IMR-90 (cell line): ENCODE results near the gene CCSER1. TPM values are rescaled to one million over a fixed set of nuclear protein-coding genes. Genes with fewer than 3 reads are reported as not detected.

ENCODE experiments used
- ATAC-seq: fragments of 200-7000 bp; cut with Tn5 transposase; 2 replicates; pipeline ENCODE4 v1.9.1; 2020; ENCODE audit warnings: low read depth, mild to moderate bottlenecking, moderate library complexity
- BruUV-seq: library from RNA; stranded (reverse); fragments of 400-500 nt; replicated peaks from 2 replicates; lab custom pipeline; 2021; lab: Mats Ljungman, UMichigan
- CTCF ChIA-PET: fragments of 300-600 bp; formaldehyde crosslinking; extraction: SDS; loops from one replicate; lab custom pipeline; 2021; ENCODE audit warnings: antibody characterized with exemption; lab: Yijun Ruan, JAX
- POLR2A ChIA-PET: fragments of 300-600 bp; sonication (Branson Sonifier 250); formaldehyde crosslinking; loops from one replicate; lab custom pipeline; 2022; ENCODE audit warnings: antibody characterized with exemption; ENCODE audit not compliant: unreplicated experiment; lab: Charles Lee
- DNase-seq: peaks from one replicate; pipeline ENCODE4 v3.0.0; 2013
- H2AFZ ChIP-seq: replicated peaks from 2 replicates; pipeline ENCODE3; 2013; ENCODE audit warnings: low read length, mild to moderate bottlenecking; ENCODE audit not compliant: poor library complexity
- H2AK5ac ChIP-seq: 2 replicates; pipeline ENCODE4 v1.6.1; 2013; ENCODE audit warnings: low read depth, low read length, inconsistent platforms
- H2AK9ac ChIP-seq: replicated peaks from 2 replicates; pipeline ENCODE3; 2013; ENCODE audit warnings: mild to moderate bottlenecking, low read depth, low read length, moderate library complexity; ENCODE audit not compliant: poor library complexity
- H2BK120ac ChIP-seq: 2 replicates; pipeline ENCODE4 v1.6.1; 2013; ENCODE audit warnings: low read depth, low read length, inconsistent platforms
- H2BK15ac ChIP-seq: 3 replicates; pipeline ENCODE4 v1.6.1; 2013; ENCODE audit warnings: low read depth, low read length, inconsistent platforms
- H2BK20ac ChIP-seq: 2 replicates; pipeline ENCODE4 v1.6.1; 2013; ENCODE audit warnings: low read depth, mild to moderate bottlenecking, inconsistent platforms, low read length, moderate library complexity
- H2BK5ac ChIP-seq: 2 replicates; pipeline ENCODE4 v1.6.1; 2013; ENCODE audit warnings: mild to moderate bottlenecking, low read depth, low read length, inconsistent platforms; ENCODE audit not compliant: poor library complexity, severe bottlenecking
- H3K14ac ChIP-seq: replicated peaks from 2 replicates; pipeline ENCODE4 v1.6.1; 2013; ENCODE audit warnings: low read depth, low read length, inconsistent platforms
- H3K18ac ChIP-seq: 2 replicates; pipeline ENCODE4 v1.6.1; 2013; ENCODE audit warnings: low read depth, low read length, control low read depth
- H3K23ac ChIP-seq: 2 replicates; pipeline ENCODE4 v1.6.1; 2013; ENCODE audit warnings: low read depth, low read length, inconsistent platforms
- H3K27ac ChIP-seq: 2 replicates; pipeline ENCODE4 v1.5.1; 2013; ENCODE audit warnings: mild to moderate bottlenecking, control low read depth, low read length; ENCODE audit not compliant: insufficient read depth
- H3K27me3 ChIP-seq: 2 replicates; pipeline ENCODE4 v1.6.1; 2013; ENCODE audit warnings: low read length; ENCODE audit not compliant: control insufficient read depth, insufficient read depth
- H3K36me3 ChIP-seq: 2 replicates; pipeline ENCODE4 v1.6.1; 2013; ENCODE audit warnings: low read length, mixed read lengths; ENCODE audit not compliant: control insufficient read depth, insufficient read depth
- H3K4ac ChIP-seq: 2 replicates; pipeline ENCODE4 v1.6.1; 2013; ENCODE audit warnings: low read depth, low read length, inconsistent platforms
- H3K4me1 ChIP-seq: 2 replicates; pipeline ENCODE4 v1.6.1; 2013; ENCODE audit warnings: low read length, mixed read lengths; ENCODE audit not compliant: control insufficient read depth, insufficient read depth
- H3K4me2 ChIP-seq: 2 replicates; pipeline ENCODE4 v1.6.1; 2013; ENCODE audit warnings: low read depth, mild to moderate bottlenecking, control low read depth, low read length, moderate library complexity
- H3K4me3 ChIP-seq: 2 replicates; pipeline ENCODE4 v1.5.1; 2013; ENCODE audit warnings: low read depth, mild to moderate bottlenecking, control low read depth, low read length, moderate library complexity; ENCODE audit not compliant: insufficient read depth
- H3K56ac ChIP-seq: 2 replicates; pipeline ENCODE4 v1.6.1; 2013; ENCODE audit warnings: low read length, inconsistent platforms; ENCODE audit not compliant: insufficient read depth; ENCODE audit errors: extremely low read depth
- H3K79me1 ChIP-seq, 2 experiments: 2 replicates each; pipeline ENCODE4 v1.6.1; 2013; ENCODE audit warnings: low read length in 2 of 2, inconsistent platforms in 1 of 2, low read depth in 1 of 2
- H3K9ac ChIP-seq: 2 replicates; pipeline ENCODE4 v1.6.1; 2013; ENCODE audit warnings: low read depth, low read length, control low read depth
- H3K9me1 ChIP-seq: 2 replicates; pipeline ENCODE4 v1.6.1; 2013; ENCODE audit warnings: low read length, inconsistent platforms; ENCODE audit not compliant: insufficient read depth
- H3K9me3 ChIP-seq: 2 replicates; pipeline ENCODE4 v1.6.1; 2013; ENCODE audit warnings: low read length; ENCODE audit not compliant: control insufficient read depth, insufficient read depth
- H4K20me1 ChIP-seq: 2 replicates; pipeline ENCODE4 v1.6.1; 2013; ENCODE audit warnings: low read length, inconsistent platforms; ENCODE audit not compliant: insufficient read depth
- H4K5ac ChIP-seq: 2 replicates; pipeline ENCODE4 v1.6.1; 2013; ENCODE audit warnings: mild to moderate bottlenecking, low read depth, low read length, control low read depth
- H4K8ac ChIP-seq, 2 experiments: 2 replicates each; pipeline ENCODE4 v1.6.1; 2013; ENCODE audit warnings: low read depth in 2 of 2, low read length in 2 of 2, control low read depth in 1 of 2, inconsistent platforms in 1 of 2
- H4K91ac ChIP-seq: 2 replicates; pipeline ENCODE4 v1.6.1; 2013; ENCODE audit warnings: low read depth, low read length, inconsistent platforms; ENCODE audit not compliant: insufficient read depth
- BHLHE40 ChIP-seq: fragments of 150-350 bp; IDR thresholded peaks from 2 replicates; pipeline ENCODE4 v1.6.1; 2016; ENCODE audit warnings: mild to moderate bottlenecking, low read depth, low read length
- CEBPB ChIP-seq: IDR thresholded peaks from 2 replicates; pipeline ENCODE4 v1.6.1; 2012; ENCODE audit warnings: low read depth, low read length, improper control_type of control experiment
- CHD1 ChIP-seq: IDR thresholded peaks from 2 replicates; pipeline ENCODE4 v1.6.1; 2012; ENCODE audit warnings: low read depth, low read length, improper control_type of control experiment
- FOS ChIP-seq: fragments of 150-350 bp; IDR thresholded peaks from 2 replicates; pipeline ENCODE4 v1.6.1; 2016; ENCODE audit warnings: low read depth, low read length
- MAFK ChIP-seq: IDR thresholded peaks from 2 replicates; pipeline ENCODE4 v1.6.1; 2012; ENCODE audit warnings: low read depth, low read length, improper control_type of control experiment
- MAZ ChIP-seq: IDR thresholded peaks from 2 replicates; pipeline ENCODE4 v1.6.1; 2012; ENCODE audit warnings: low read depth, mild to moderate bottlenecking, low read length, improper control_type of control experiment, moderate library complexity, borderline replicate concordance
- MXI1 ChIP-seq: IDR thresholded peaks from 2 replicates; pipeline ENCODE4 v1.6.1; 2012; ENCODE audit warnings: low read depth, mild to moderate bottlenecking, low read length, moderate library complexity, borderline replicate concordance
- NFE2L2 ChIP-seq: fragments of 150-350 bp; IDR thresholded peaks from 2 replicates; pipeline ENCODE4 v1.6.1; 2016; ENCODE audit warnings: low read depth, mild to moderate bottlenecking, low read length
- POLR2A ChIP-seq: IDR thresholded peaks from 2 replicates; pipeline ENCODE4 v1.6.1; 2012; ENCODE audit warnings: mild to moderate bottlenecking, low read depth, low read length
- RAD21 ChIP-seq: IDR thresholded peaks from 2 replicates; pipeline ENCODE4 v1.6.1; 2012; ENCODE audit warnings: low read length, improper control_type of control experiment
- RCOR1 ChIP-seq: IDR thresholded peaks from 2 replicates; pipeline ENCODE4 v1.6.1; 2012; ENCODE audit warnings: mild to moderate bottlenecking, low read length, improper control_type of control experiment; ENCODE audit not compliant: insufficient replicate concordance
- RFX5 ChIP-seq: IDR thresholded peaks from 2 replicates; pipeline ENCODE4 v1.8.0; 2012; ENCODE audit warnings: low read depth, mild to moderate bottlenecking, low read length, moderate library complexity
- SMC3 ChIP-seq: fragments of 150-350 bp; IDR thresholded peaks from 2 replicates; pipeline ENCODE4 v1.6.1; 2016; ENCODE audit warnings: low read depth, mild to moderate bottlenecking, antibody characterized with exemption, low read length, moderate library complexity
- WGBS, 2 experiments: methylation state at CpG; one replicate each; pipeline versions ENCODE4 v1.1.5 to v1.1.7; 2013; ENCODE audit warnings: missing lambda C conversion rate in 2 of 2; ENCODE audit not compliant: insufficient read length in 1 of 2; ENCODE audit errors: extremely low coverage in 2 of 2; 5-methylcytosine and 5-hydroxymethylcytosine counted together
- dilution Hi-C: fragments of 300-500 bp; cut with HindIII; formaldehyde crosslinking; loops from one replicate; pipeline ENCODE4 v1.14.3; 2018; ENCODE audit warnings: low sequenced_read_pairs; ENCODE audit not compliant: unreplicated experiment
- in situ Hi-C: fragments of 300-500 bp; cut with MboI; formaldehyde crosslinking; loops from 3 replicates; pipeline ENCODE4 v1.14.3; 2019; ENCODE audit warnings: low sequenced_read_pairs, inconsistent platforms, mixed read lengths
- intact Hi-C: fragments of 100-400 bp; cut with micrococcal nuclease; formaldehyde crosslinking; loops from 2 replicates; pipeline ENCODE4 v1.10.0; 2022
- polyA plus RNA-seq, 3 experiments: library from polyadenylated mRNA; depleted of rRNA; stranded (reverse); fragments of >200 nt; gene quantifications; 2 replicates each; pipeline ENCODE4 v1.2.3, GENCODE V29; 2012; ENCODE audit warnings: low replicate concordance in 1 of 3
- total RNA-seq: library from RNA; depleted of rRNA; stranded (reverse); fragments of >200 nt; gene quantifications from 2 replicates; pipeline ENCODE4 v1.2.3, GENCODE V29; 2012
- TF ChIP-seq, protein P1 (sequence below): fragments of 150-350 bp; IDR thresholded peaks from 2 replicates; pipeline ENCODE4 v1.6.1; 2016; ENCODE audit warnings: low read depth, mild to moderate bottlenecking, low read length, moderate library complexity, borderline replicate concordance
- TF ChIP-seq, protein P2 (sequence below): fragments of 150-350 bp; IDR thresholded peaks from 2 replicates; pipeline ENCODE4 v1.6.1; 2017; ENCODE audit warnings: mild to moderate bottlenecking, antibody characterized with exemption, low read length, low read depth
- TF ChIP-seq, protein P3 (sequence below): conservative IDR thresholded peaks from 2 replicates; pipeline ENCODE4 v1.5.1; 2012; ENCODE audit warnings: mild to moderate bottlenecking, low read depth, low read length, improper control_type of control experiment

The CCSER1 gene
- total and polyA plus RNA-seq, 2 of the 4 experiments (the other 2 are of a cell fraction) = not detected

DNA sequence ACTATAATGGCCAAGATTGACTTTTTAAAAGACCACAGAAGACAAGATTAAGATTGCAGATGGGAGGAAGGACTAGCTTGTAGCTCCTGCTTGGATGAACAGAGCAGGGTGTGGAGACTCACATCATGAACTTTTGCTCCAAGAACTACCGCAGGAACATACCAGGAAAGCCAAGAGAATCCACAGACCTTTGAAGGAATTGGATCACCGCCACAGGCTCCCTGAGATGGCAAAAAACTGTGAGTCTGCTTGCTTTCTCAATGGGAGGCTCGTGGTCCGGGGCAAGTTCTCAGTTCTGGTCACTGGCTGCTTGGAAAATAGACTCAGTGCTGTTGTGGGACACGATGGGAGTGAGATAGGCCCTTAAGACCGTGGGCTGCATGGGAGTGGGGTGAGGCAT lies 276.6 kb downstream of the CCSER1 start:
- ChIA-PET POLR2A (no interaction called here), CTCF (interaction anchor here (2.0 kb wide), 1 partner anchor 15 kb away, joined by 7 read pairs; no protein-coding TSS in a partner anchor)
- Histone ChIP-seq H2AK5ac (no peak overlapping the region), H2BK20ac (no peak overlapping the region), H4K8ac (no peak overlapping the region), H2BK15ac (no peak overlapping the region), H4K91ac (no peak overlapping the region), H3K14ac (no peak overlapping the region), H2AK9ac (no peak overlapping the region), H2BK5ac (no peak overlapping the region), H3K27ac (no peak overlapping the region), H3K18ac (no peak overlapping the region), H3K27me3 (no peaks in the 10 kb centered on the region), H3K4me1 (no peaks in the 10 kb centered on the region), H3K4ac (no peak overlapping the region), H3K4me3 (no peak overlapping the region), H3K9me3 (no peaks in the 10 kb centered on the region), H3K36me3 (no peaks in the 10 kb centered on the region), H3K9me1 (no peaks in the 10 kb centered on the region), H4K20me1 (no peaks in the 10 kb centered on the region), H3K9ac (no peak overlapping the region), H2BK120ac (no peak overlapping the region), H3K56ac (no peak overlapping the region), H3K4me2 (no peak overlapping the region), H2AFZ (no peak overlapping the region), H4K5ac (no peak overlapping the region), H3K79me1 (no peaks in the 10 kb centered on the region), H3K23ac (no peak overlapping the region)
- dilution Hi-C loops = no loop called here
- ATAC-seq = no peak
- in situ Hi-C loops = loop anchor here (25.0 kb wide), 1 partner anchor 1984 kb away; no protein-coding TSS in a partner anchor
- intact Hi-C loops = no loop called here
- BruUV-seq = no TSS peak
- WGBS, 2 experiments = 64% methylated on average over 2 of the region's 6 CpGs; no CpG with 5 or more reads in 1 of the 2 experiments
- TF ChIP-seq CHD1 = no peak
- TF ChIP-seq, protein P1, sequence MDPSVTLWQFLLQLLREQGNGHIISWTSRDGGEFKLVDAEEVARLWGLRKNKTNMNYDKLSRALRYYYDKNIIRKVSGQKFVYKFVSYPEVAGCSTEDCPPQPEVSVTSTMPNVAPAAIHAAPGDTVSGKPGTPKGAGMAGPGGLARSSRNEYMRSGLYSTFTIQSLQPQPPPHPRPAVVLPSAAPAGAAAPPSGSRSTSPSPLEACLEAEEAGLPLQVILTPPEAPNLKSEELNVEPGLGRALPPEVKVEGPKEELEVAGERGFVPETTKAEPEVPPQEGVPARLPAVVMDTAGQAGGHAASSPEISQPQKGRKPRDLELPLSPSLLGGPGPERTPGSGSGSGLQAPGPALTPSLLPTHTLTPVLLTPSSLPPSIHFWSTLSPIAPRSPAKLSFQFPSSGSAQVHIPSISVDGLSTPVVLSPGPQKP = no peak
- no peak for TF ChIP-seq POLR2A
- TF ChIP-seq MAFK = no peak
- TF ChIP-seq RCOR1 = no peak
- no peak for TF ChIP-seq MAZ
- no peak for TF ChIP-seq RFX5
- TF ChIP-seq RAD21 = no peak
- no peak for TF ChIP-seq CEBPB
- TF ChIP-seq, protein P2, sequence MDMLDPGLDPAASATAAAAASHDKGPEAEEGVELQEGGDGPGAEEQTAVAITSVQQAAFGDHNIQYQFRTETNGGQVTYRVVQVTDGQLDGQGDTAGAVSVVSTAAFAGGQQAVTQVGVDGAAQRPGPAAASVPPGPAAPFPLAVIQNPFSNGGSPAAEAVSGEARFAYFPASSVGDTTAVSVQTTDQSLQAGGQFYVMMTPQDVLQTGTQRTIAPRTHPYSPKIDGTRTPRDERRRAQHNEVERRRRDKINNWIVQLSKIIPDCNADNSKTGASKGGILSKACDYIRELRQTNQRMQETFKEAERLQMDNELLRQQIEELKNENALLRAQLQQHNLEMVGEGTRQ = no peak
- no peak for TF ChIP-seq BHLHE40
- TF ChIP-seq SMC3 = no peak
- no peak for TF ChIP-seq FOS
- TF ChIP-seq, protein P3, sequence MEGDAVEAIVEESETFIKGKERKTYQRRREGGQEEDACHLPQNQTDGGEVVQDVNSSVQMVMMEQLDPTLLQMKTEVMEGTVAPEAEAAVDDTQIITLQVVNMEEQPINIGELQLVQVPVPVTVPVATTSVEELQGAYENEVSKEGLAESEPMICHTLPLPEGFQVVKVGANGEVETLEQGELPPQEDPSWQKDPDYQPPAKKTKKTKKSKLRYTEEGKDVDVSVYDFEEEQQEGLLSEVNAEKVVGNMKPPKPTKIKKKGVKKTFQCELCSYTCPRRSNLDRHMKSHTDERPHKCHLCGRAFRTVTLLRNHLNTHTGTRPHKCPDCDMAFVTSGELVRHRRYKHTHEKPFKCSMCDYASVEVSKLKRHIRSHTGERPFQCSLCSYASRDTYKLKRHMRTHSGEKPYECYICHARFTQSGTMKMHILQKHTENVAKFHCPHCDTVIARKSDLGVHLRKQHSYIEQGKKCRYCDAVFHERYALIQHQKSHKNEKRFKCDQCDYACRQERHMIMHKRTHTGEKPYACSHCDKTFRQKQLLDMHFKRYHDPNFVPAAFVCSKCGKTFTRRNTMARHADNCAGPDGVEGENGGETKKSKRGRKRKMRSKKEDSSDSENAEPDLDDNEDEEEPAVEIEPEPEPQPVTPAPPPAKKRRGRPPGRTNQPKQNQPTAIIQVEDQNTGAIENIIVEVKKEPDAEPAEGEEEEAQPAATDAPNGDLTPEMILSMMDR = no peak
- TF ChIP-seq NFE2L2 = no peak
- no peak for TF ChIP-seq MXI1
- DNase-seq = no peak
